Lower leg skin (tissue), 4 donors: Measurements from ENCODE around the gene TES. TPM values are rescaled to one million over a fixed set of nuclear protein-coding genes. Genes with fewer than 3 reads are reported as not detected.

Experiments
- DNase-seq, 2 donors: peaks; one replicate each; pipeline ENCODE4 v3.0.0-alpha.2; 2019; ENCODE audit warnings: low spot score in 2 of 2
- H3K4me3 ChIP-seq: fragments of 200-600 bp; sonication (generic); 2 replicates; pipeline ENCODE4 v1.5.1; 2017; ENCODE audit warnings: mild to moderate bottlenecking, low read depth; ENCODE audit not compliant: poor library complexity, severe bottlenecking
- POLR2A ChIP-seq, 2 donors: fragments of 450-650 bp; IDR thresholded peaks; one replicate each; pipeline ENCODE4 v1.6.1; 2016 to 2017; ENCODE audit warnings: antibody characterized with exemption in 2 of 2, mild to moderate bottlenecking in 1 of 2, moderate library complexity in 1 of 2
- WGBS, 2 donors: methylation state at CpG; one replicate each; pipeline ENCODE4 v1.1.5; 2018; 5-methylcytosine and 5-hydroxymethylcytosine counted together
- intact Hi-C: fragments of 100-400 bp; cut with DNase I; formaldehyde crosslinking; loops from one replicate; pipeline ENCODE4 v1.15.0; 2023; ENCODE audit warnings: low total_unique reads
- total RNA-seq, 4 donors: library from RNA; depleted of rRNA; stranded (reverse); fragments of >200 nt; gene quantifications; one replicate each; pipeline ENCODE4 v1.1.0, GENCODE V29; 2016
- TF ChIP-seq, protein P1 (sequence below), 3 donors: fragments of 450-650 bp; IDR thresholded peaks; one replicate each; pipeline ENCODE4 v1.5.1; 2016; ENCODE audit warnings: antibody characterized with exemption in 3 of 3, mild to moderate bottlenecking in 3 of 3, moderate library complexity in 2 of 3

The TES gene
- total RNA-seq, 4 donors from 2014 or later = 34.1 to 61.5 (median 46.5) TPM

DNA sequence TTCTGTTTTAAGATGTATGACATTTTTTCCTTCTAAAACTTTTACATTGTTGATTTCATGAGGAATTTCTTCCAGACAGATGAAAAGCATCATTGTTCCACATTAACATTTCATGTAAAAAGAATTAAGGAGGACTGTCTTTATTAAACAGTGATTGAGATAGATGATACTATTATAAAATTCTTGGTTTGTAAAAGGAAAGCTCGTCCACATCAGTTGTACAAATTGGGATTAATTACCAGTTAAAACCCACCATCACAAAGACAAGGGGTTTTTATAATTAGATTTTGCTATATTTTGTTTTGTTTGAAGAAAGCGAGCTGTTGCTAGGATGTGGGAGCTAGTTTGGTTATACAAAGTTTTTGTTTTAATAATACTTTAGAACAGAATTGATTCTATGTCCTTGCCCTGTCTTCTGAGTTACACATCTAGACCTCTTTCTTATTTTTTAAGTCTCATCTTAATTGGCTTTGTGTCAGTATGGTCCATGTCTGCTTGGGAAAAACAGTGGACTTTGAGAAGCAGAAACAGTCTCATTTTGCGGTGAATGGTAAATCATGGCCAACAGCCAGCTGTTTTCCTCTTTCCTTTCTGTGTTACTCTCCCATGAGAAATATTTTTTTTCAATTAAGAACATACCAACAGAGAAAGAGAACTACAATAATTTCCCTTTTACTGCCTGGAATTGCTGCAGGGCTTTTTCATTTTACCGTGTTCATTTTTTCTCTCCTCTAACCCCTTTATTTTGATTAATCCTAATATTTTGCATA lies 3.2 kb downstream of the TES start:
- 32 to 35% methylated on average over 4 of the region's 4 CpGs for WGBS, 2 donors

DNA sequence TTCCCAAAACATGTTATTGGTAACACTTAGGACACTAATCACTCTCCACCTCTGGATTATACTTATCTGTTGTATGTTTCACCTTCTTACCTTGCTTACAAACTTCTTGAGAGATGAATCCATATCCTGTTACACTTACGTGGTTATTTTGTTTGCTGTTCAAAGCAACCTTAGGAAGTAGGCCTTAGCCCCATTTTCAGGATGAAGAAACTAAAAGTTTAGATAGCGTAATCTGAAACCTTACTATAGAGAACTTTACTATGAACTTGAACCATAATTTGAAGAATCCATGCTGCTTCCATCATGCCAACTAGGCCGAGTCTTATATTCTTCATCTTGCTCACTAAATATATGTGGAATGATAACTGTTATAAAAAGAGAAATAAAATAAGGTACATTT lies 4.6 kb downstream of the TES start:
- intact Hi-C loops = no loop called here
- DNase-seq = no peak
- H3K4me3 ChIP-seq = no peak overlapping the region
- TF ChIP-seq POLR2A (IDR thresholded peaks at IDR 0.05) = no peak
- TF ChIP-seq, protein P1, sequence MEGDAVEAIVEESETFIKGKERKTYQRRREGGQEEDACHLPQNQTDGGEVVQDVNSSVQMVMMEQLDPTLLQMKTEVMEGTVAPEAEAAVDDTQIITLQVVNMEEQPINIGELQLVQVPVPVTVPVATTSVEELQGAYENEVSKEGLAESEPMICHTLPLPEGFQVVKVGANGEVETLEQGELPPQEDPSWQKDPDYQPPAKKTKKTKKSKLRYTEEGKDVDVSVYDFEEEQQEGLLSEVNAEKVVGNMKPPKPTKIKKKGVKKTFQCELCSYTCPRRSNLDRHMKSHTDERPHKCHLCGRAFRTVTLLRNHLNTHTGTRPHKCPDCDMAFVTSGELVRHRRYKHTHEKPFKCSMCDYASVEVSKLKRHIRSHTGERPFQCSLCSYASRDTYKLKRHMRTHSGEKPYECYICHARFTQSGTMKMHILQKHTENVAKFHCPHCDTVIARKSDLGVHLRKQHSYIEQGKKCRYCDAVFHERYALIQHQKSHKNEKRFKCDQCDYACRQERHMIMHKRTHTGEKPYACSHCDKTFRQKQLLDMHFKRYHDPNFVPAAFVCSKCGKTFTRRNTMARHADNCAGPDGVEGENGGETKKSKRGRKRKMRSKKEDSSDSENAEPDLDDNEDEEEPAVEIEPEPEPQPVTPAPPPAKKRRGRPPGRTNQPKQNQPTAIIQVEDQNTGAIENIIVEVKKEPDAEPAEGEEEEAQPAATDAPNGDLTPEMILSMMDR (IDR thresholded peaks at IDR 0.05) = no peak
- 95 to 96% methylated on average over 3 of the region's 3 CpGs for whole genome bisulfite sequencing, 2 donors

More for the DNA sequence above, 3.2 kb downstream of the TES start:
- intact Hi-C loops = no loop called here
- DNase-seq = no peak
- no peak overlapping the region for H3K4me3 ChIP-seq
- TF ChIP-seq POLR2A (IDR thresholded peaks at IDR 0.05) = no peak

DNA sequence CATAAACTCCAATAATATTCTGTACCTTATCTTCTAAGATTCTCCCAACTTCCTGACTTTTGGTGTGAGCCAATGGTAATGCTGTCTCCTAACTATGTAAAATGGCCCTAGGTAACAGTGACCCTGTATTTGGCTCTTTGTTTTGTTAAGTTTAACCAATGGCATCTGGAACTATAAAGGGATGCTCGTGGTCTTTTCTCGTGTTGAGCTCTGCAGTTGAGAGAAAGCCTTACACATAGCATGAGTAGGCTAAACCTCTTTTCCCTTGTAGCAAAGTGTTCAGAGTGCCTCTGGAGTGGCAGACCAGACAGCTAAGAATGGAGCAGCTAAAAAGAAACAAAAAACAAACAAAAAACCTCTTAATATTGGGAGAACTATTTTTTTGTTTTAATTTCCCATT lies 5.2 kb downstream of the TES start:
- TF ChIP-seq, protein P1 (IDR thresholded peaks at IDR 0.05) = no peak
- no peak for TF ChIP-seq POLR2A (IDR thresholded peaks at IDR 0.05)
- 58 to 68% methylated on average over 2 of the region's 2 CpGs for WGBS, 2 donors
- DNase-seq = no peak
- no peak overlapping the region for H3K4me3 ChIP-seq
- intact Hi-C loops = no loop called here

DNA sequence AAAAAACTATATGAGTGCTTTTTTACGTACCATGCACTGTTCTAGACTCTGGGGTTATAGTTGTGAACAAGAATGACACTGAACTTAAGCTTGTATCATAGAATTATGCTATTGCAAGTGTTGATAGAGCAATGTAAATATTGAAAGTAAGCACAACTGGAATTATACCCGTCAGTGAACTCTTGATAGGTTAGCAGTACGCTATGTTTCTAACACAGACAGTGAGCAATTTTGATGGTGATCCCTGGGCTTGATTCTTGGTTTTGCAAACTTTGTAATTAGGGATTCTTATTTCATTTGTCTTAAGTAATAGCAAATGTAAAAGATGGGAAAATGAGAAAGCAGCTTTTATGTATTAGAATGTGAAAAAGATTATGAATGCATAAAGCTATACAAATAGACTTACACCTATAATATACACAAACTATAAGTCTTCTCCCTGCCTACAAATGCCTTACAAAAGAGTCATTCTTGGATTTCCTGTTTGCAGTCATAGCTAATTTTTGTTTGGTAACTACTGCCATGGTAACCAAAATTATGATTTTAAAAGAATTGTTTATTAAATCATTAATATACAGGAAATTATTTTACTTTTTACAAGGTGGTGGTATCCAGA lies 6.7 kb downstream of the TES start:
- DNase-seq = no peak
- intact Hi-C loops = no loop called here
- TF ChIP-seq POLR2A (IDR thresholded peaks at IDR 0.05) = no peak
- TF ChIP-seq, protein P1 (IDR thresholded peaks at IDR 0.05) = no peak
- H3K4me3 ChIP-seq = no peak overlapping the region
- 86 to 89% methylated on average over 3 of the region's 3 CpGs for WGBS, 2 donors

DNA sequence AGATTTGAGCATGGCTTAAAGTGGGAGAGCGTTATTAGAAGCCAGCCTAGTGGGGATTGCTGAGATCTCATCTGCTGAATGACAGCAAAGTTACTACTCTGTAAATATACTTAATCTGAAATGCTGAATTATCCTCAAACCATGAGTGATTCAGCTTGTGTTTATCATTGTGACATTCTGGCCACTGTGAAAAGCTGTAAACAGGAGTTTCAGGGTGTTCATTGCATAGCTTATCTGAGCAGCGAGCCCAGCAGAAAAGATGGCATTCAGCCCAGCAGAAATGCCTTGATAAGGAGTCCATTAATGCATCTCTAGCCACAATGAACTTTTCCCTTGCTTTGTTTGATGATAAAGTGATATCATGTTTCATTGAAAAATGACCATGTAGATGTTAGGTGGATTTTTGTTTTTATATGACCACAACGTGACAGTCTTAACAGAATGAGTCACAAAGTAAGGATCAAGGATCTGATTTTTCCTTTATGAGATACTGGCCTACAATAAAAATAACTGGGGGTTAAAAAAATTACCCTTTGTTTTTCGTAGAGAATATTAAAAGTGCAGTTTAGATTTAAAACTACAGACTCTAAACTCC lies 7.8 kb downstream of the TES start:
- DNase-seq = no peak
- no peak overlapping the region for H3K4me3 ChIP-seq
- intact Hi-C loops = no loop called here
- WGBS, 2 donors = 60 to 65% methylated on average over 4 of the region's 4 CpGs
- no peak for TF ChIP-seq POLR2A (IDR thresholded peaks at IDR 0.05)
- TF ChIP-seq, protein P1 (IDR thresholded peaks at IDR 0.05) = no peak

DNA sequence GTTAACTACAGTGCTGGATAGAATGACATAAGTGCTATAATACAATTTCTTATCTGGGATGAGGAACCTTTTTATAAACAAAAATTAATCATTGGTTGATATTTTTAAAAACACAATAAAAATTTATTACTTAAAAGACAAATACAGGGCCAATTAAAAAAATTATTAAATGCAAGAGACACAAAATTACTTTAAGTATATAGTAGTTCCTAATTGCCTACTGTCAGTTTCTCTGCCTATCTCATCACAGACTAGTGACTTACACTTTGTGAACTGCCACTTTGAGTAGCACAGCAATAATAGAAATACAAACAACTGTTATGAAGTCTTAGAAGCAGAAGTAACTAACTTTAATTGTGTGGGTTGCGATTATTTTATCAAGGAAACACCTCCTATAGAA lies 8.4 kb downstream of the TES start:
- 0% methylated on average over 1 of the region's 1 CpG for WGBS, 2 donors
- intact Hi-C loops = no loop called here
- no peak overlapping the region for H3K4me3 ChIP-seq
- no peak for DNase-seq
- no peak for TF ChIP-seq POLR2A (IDR thresholded peaks at IDR 0.05)
- TF ChIP-seq, protein P1 (IDR thresholded peaks at IDR 0.05) = no peak
